ENCODE measurements around the gene IDUA. TPM values are rescaled to one million over a fixed set of nuclear protein-coding genes. Genes with fewer than 3 reads are reported as not detected.

The IDUA gene
- total RNA-seq, 1 experiment from 2014 or later, result 35.0 TPM

GRCh38 chr4:1035510-1035909, 48.7 kb downstream of the IDUA start:
- DNase-seq (ENCODE audit: unreplicated experiment), result no peak
- Mint-ChIP-seq H3K27ac (ENCODE audit: low read depth, unreplicated experiment) (no peak overlapping the region), H3K36me3 (ENCODE audit: insufficient read depth, unreplicated experiment) (peaks cover 17% of the 10 kb centered on the region), H3K4me3 (ENCODE audit: unreplicated experiment) (no peak overlapping the region), H3K27me3 (ENCODE audit: insufficient read depth, unreplicated experiment) (no peaks in the 10 kb centered on the region), H3K9me3 (ENCODE audit: unreplicated experiment) (no peaks in the 10 kb centered on the region), H3K4me1 (ENCODE audit: insufficient read depth, unreplicated experiment) (peaks cover 5% of the 10 kb centered on the region)
- no TSS peak for BruUV-seq (replicated peaks)
- ChIA-PET CTCF (no interaction called here), POLR2A (no interaction called here)
- TF ChIP-seq, protein P1, sequence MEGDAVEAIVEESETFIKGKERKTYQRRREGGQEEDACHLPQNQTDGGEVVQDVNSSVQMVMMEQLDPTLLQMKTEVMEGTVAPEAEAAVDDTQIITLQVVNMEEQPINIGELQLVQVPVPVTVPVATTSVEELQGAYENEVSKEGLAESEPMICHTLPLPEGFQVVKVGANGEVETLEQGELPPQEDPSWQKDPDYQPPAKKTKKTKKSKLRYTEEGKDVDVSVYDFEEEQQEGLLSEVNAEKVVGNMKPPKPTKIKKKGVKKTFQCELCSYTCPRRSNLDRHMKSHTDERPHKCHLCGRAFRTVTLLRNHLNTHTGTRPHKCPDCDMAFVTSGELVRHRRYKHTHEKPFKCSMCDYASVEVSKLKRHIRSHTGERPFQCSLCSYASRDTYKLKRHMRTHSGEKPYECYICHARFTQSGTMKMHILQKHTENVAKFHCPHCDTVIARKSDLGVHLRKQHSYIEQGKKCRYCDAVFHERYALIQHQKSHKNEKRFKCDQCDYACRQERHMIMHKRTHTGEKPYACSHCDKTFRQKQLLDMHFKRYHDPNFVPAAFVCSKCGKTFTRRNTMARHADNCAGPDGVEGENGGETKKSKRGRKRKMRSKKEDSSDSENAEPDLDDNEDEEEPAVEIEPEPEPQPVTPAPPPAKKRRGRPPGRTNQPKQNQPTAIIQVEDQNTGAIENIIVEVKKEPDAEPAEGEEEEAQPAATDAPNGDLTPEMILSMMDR (IDR thresholded peaks at IDR 0.05; ENCODE audit: unreplicated experiment), result no peak
- intact Hi-C loops (cut with micrococcal nuclease), result no loop called here

- intact Hi-C loops (cut with micrococcal nuclease), result no loop called here
- TF ChIP-seq, protein P1 (IDR thresholded peaks at IDR 0.05; ENCODE audit: unreplicated experiment), result no peak
- no TSS peak for BruUV-seq (replicated peaks)
- H3K27me3 Mint-ChIP-seq (ENCODE audit: insufficient read depth, unreplicated experiment), result no peaks in the 10 kb centered on the region
- H3K4me3 Mint-ChIP-seq (ENCODE audit: unreplicated experiment), result no peak overlapping the region
- H3K27ac Mint-ChIP-seq (ENCODE audit: low read depth, unreplicated experiment), result no peak overlapping the region
- ChIA-PET CTCF (no interaction called here), POLR2A (no interaction called here)
- H3K36me3 Mint-ChIP-seq (ENCODE audit: insufficient read depth, unreplicated experiment), result peaks cover 17% of the 10 kb centered on the region
- no peaks in the 10 kb centered on the region for H3K9me3 Mint-ChIP-seq (ENCODE audit: unreplicated experiment)
- no peak for DNase-seq (ENCODE audit: unreplicated experiment)
- peaks cover 5% of the 10 kb centered on the region for H3K4me1 Mint-ChIP-seq (ENCODE audit: insufficient read depth, unreplicated experiment)
Measured at GRCh38 chr4:1036095-1036494, 49.3 kb downstream of the IDUA start.

- ChIA-PET POLR2A (no interaction called here), CTCF (no interaction called here)
- no peak for DNase-seq (ENCODE audit: unreplicated experiment)
- H3K9me3 Mint-ChIP-seq (ENCODE audit: unreplicated experiment), result no peaks in the 10 kb centered on the region
- peaks cover 12% of the 10 kb centered on the region for H3K4me1 Mint-ChIP-seq (ENCODE audit: insufficient read depth, unreplicated experiment)
- no peak overlapping the region for H3K4me3 Mint-ChIP-seq (ENCODE audit: unreplicated experiment)
- no peaks in the 10 kb centered on the region for H3K27me3 Mint-ChIP-seq (ENCODE audit: insufficient read depth, unreplicated experiment)
- no peak overlapping the region for H3K27ac Mint-ChIP-seq (ENCODE audit: low read depth, unreplicated experiment)
- BruUV-seq (replicated peaks), result no TSS peak
- peaks cover 17% of the 10 kb centered on the region for H3K36me3 Mint-ChIP-seq (ENCODE audit: insufficient read depth, unreplicated experiment)
- TF ChIP-seq, protein P1 (IDR thresholded peaks at IDR 0.05; ENCODE audit: unreplicated experiment), result no peak
- intact Hi-C loops (cut with micrococcal nuclease), result no loop called here
Measured at GRCh38 chr4:1036976-1037810, 50.3 kb downstream of the IDUA start.

GRCh38 chr4:1038948-1039492, 52.2 kb downstream of the IDUA start:
- H3K9me3 Mint-ChIP-seq (ENCODE audit: unreplicated experiment), result no peaks in the 10 kb centered on the region
- H3K4me1 Mint-ChIP-seq (ENCODE audit: insufficient read depth, unreplicated experiment), result peaks cover 18% of the 10 kb centered on the region
- BruUV-seq (replicated peaks), result no TSS peak
- TF ChIP-seq, protein P1 (IDR thresholded peaks at IDR 0.05; ENCODE audit: unreplicated experiment), result no peak
- H3K27ac Mint-ChIP-seq (ENCODE audit: low read depth, unreplicated experiment), result no peak overlapping the region
- intact Hi-C loops (cut with micrococcal nuclease), result no loop called here
- no peak for DNase-seq (ENCODE audit: unreplicated experiment)
- peaks cover 10% of the 10 kb centered on the region for H3K36me3 Mint-ChIP-seq (ENCODE audit: insufficient read depth, unreplicated experiment)
- POLR2A ChIA-PET, result interaction anchor here (0.8 to 1.1 kb wide), 2 partner anchors 22 to 29 kb away, joined by 3 to 5 read pairs; no protein-coding TSS in a partner anchor
- CTCF ChIA-PET, result interaction anchor here (1.4 kb wide), 1 partner anchor 35 kb away, joined by 5 read pairs; no protein-coding TSS in a partner anchor
- H3K4me3 Mint-ChIP-seq (ENCODE audit: unreplicated experiment), result no peak overlapping the region
- H3K27me3 Mint-ChIP-seq (ENCODE audit: insufficient read depth, unreplicated experiment), result no peaks in the 10 kb centered on the region

All from MCF 10A (cell line).